ENCODE data around the gene HDAC7.

DNA sequence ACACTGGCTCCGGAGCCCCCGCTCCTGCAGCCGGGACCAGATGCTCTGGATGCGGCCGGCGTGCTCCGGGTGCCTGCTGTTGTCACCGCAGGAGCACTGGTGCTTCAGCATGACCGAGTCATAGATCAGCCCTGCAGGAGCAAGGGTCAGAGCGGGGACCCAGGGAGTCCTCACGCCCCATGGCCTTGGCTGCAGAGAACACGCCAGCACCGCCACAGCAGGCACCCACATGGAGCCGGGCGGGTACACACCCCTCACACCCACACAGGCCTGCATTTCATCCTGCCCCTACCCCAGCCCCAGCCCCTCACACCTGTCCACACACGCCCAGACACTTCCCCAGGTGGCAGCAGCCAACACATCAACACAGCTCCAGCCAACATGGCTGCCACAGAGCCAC is 27.8 kb downstream of the HDAC7 start:
- TF ChIP-seq, protein P1, sequence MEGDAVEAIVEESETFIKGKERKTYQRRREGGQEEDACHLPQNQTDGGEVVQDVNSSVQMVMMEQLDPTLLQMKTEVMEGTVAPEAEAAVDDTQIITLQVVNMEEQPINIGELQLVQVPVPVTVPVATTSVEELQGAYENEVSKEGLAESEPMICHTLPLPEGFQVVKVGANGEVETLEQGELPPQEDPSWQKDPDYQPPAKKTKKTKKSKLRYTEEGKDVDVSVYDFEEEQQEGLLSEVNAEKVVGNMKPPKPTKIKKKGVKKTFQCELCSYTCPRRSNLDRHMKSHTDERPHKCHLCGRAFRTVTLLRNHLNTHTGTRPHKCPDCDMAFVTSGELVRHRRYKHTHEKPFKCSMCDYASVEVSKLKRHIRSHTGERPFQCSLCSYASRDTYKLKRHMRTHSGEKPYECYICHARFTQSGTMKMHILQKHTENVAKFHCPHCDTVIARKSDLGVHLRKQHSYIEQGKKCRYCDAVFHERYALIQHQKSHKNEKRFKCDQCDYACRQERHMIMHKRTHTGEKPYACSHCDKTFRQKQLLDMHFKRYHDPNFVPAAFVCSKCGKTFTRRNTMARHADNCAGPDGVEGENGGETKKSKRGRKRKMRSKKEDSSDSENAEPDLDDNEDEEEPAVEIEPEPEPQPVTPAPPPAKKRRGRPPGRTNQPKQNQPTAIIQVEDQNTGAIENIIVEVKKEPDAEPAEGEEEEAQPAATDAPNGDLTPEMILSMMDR (conservative IDR thresholded peaks at IDR 0.05 in 1 of 2, IDR thresholded peaks at IDR 0.05 in 1 of 2; ENCODE audit: extremely low read depth in 1 of 2, insufficient read depth in 1 of 2, low read depth in 1 of 2, low read length in 2 of 2), result no peak
- TF ChIP-seq EZH2 (IDR thresholded peaks at IDR 0.05; ENCODE audit: borderline replicate concordance, low read length), result no peak

All from mammary epithelial cell (primary cell).